Nephron progenitor cell (in vitro differentiated cells): ENCODE data around the gene DCTN1.
"Not testable (repeated sequence)": the region's sequence is repeated elsewhere in the genome, so short reads cannot be mapped to it uniquely, and the experiment has no call there.

Experiments used
- DNase-seq: peaks from one replicate; pipeline ENCODE4 v3.0.0; 2021
- H3K27ac Mint-ChIP-seq: 2 replicates; pipeline ENCODE4 v1.8.0; 2021; ENCODE audit warnings: mild to moderate bottlenecking, moderate library complexity, mixed read lengths
- H3K27me3 Mint-ChIP-seq: 2 replicates; pipeline ENCODE4 v1.8.0; 2021; ENCODE audit warnings: mild to moderate bottlenecking, low read depth, mixed read lengths; ENCODE audit not compliant: poor library complexity
- H3K36me3 Mint-ChIP-seq: 2 replicates; pipeline ENCODE4 v1.8.0; 2021; ENCODE audit warnings: low read depth, mixed read lengths
- H3K4me1 Mint-ChIP-seq: 2 replicates; pipeline ENCODE4 v1.8.0; 2021; ENCODE audit warnings: mixed read lengths
- H3K4me3 Mint-ChIP-seq: 2 replicates; pipeline ENCODE4 v1.8.0; 2021; ENCODE audit warnings: mild to moderate bottlenecking, moderate library complexity, mixed read lengths
- H3K9me3 Mint-ChIP-seq: 2 replicates; pipeline ENCODE4 v1.8.0; 2021; ENCODE audit warnings: mild to moderate bottlenecking, moderate library complexity, mixed read lengths
- TF ChIP-seq, protein P1 (sequence below): fragments of 200-600 bp; sonication (generic); IDR thresholded peaks from 2 replicates; pipeline ENCODE4 v1.5.0; 2021; ENCODE audit warnings: antibody characterized with exemption

Gene DCTN1

DNA sequence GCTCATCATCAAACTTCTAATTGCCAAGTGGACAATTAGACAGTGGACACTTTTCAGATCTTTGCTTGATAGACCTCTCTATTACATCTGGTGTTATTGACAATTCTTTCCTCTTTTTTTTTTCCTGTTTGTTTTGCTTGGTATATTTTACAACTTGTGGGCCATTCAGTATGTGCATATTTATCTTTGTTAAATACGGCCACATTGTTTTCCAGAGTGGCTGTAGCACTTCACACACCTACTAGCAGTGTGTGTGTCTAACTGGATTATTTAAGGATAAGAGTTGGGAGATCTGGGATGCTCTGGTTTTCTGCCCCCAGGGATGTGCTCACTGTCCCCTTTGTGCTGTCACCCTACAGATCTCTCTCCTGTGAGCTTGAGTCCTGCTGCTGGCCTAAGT lies 32.8 kb downstream of the DCTN1 start:
- TF ChIP-seq, protein P1, sequence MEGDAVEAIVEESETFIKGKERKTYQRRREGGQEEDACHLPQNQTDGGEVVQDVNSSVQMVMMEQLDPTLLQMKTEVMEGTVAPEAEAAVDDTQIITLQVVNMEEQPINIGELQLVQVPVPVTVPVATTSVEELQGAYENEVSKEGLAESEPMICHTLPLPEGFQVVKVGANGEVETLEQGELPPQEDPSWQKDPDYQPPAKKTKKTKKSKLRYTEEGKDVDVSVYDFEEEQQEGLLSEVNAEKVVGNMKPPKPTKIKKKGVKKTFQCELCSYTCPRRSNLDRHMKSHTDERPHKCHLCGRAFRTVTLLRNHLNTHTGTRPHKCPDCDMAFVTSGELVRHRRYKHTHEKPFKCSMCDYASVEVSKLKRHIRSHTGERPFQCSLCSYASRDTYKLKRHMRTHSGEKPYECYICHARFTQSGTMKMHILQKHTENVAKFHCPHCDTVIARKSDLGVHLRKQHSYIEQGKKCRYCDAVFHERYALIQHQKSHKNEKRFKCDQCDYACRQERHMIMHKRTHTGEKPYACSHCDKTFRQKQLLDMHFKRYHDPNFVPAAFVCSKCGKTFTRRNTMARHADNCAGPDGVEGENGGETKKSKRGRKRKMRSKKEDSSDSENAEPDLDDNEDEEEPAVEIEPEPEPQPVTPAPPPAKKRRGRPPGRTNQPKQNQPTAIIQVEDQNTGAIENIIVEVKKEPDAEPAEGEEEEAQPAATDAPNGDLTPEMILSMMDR, result no peak
- H3K9me3 Mint-ChIP-seq, result no peaks in the 10 kb centered on the region
- no peak for DNase-seq
- H3K4me1 Mint-ChIP-seq, result no peaks in the 10 kb centered on the region
- peaks cover 14% of the 10 kb centered on the region for H3K27me3 Mint-ChIP-seq
- no peak overlapping the region for H3K4me3 Mint-ChIP-seq
- H3K27ac Mint-ChIP-seq, result no peak overlapping the region
- no peaks in the 10 kb centered on the region for H3K36me3 Mint-ChIP-seq

DNA sequence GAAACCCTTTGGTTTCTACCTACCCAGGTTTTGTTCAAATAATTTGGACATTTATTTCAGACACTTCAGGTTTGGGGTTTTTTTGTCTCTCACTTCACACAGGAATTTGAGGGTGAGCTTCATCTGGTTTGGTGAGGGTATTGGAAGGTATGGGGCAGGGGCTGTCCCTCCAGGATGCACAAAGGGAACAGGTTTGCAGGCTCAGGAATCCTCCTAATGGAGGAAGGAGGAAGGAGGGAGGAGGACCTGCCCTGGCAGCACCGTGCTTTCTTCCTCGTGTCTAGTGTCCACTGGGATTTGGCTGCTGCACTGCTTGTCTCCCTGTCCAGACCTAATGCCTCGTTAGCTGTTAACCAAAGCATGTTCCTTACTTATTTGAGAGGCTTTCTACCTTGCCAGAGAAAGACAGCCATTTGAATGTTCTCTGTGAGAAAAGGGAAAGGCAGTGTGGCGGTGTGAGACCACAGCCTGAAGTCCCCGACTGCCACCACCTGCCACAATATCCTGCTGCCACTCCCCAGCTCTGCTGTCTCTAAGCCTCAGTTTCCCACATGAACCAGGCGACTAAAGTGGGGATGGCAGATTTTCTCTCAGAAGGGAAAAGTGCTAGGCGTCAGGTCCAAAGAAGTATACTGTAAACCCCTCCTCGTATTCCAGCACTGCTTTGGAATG lies 34.7 kb downstream of the DCTN1 start:
- no peaks in the 10 kb centered on the region for H3K9me3 Mint-ChIP-seq
- no peaks in the 10 kb centered on the region for H3K4me1 Mint-ChIP-seq
- H3K4me3 Mint-ChIP-seq, result no peak overlapping the region
- DNase-seq, result no peak
- TF ChIP-seq, protein P1, result no peak
- peaks cover 19% of the 10 kb centered on the region for H3K27me3 Mint-ChIP-seq
- H3K36me3 Mint-ChIP-seq, result no peaks in the 10 kb centered on the region
- no peak overlapping the region for H3K27ac Mint-ChIP-seq

DNA sequence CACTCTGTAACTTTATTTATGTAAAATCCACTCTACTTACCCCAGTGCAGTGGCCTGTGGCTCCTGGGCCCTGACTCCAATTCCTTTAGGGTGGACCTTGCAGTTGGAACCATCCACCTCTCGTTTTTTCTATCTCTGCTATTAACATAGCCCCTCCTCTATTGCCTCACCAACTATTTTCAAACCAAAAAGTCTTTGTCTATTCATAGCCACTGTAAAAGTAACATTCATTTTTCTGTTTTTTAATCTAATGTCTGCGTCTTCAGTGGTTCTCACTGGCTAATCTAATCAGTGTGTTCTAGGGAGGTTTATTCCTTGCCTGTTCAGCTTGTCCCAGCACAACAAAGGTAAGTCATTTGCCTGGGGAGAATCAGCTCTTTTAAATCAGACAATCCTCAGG lies 36.8 kb downstream of the DCTN1 start, which contains the start of gene SLC4A5:
TSS of gene SLC4A5 (minus strand) at position 101 of the 400 bp plus-strand sequence. CDS start 28,393 bp downstream, outside the sequence.
- DNase-seq, result no peak
- H3K4me3 Mint-ChIP-seq, result no peak within 1 kb of the TSS

DNA sequence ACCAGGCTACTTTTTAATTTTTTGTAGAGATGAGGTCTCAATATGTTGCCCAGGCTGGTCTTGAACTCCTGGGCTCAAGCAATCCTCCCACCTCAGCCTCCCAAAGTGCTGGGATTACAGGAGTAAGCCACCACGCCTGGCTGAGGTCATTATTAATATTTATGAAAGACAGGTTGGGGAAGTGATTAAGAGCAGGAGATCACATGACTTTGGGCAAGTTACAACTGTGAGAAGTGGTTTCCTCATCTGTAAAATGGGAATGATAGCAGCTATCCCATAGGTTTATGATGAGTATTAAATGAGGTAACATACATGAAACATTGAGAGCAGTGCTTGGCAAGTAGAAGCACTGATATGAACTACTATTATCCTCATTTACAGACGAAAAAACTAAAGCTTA lies 43.9 kb downstream of the DCTN1 start:
- not testable (repeated sequence) for H3K9me3 Mint-ChIP-seq, H3K27ac Mint-ChIP-seq

More for the DNA sequence above, 36.8 kb downstream of the DCTN1 start, which contains the start of gene SLC4A5:
- Mint-ChIP-seq H3K4me1 (no peaks in the 10 kb centered on the region), H3K27me3 (peaks cover 23% of the 10 kb centered on the region), H3K27ac (no peak within 1 kb of the TSS), H3K36me3 (no peaks in the 10 kb centered on the region), H3K9me3 (no peaks in the 10 kb centered on the region)
- TF ChIP-seq, protein P1, result no peak

DNA sequence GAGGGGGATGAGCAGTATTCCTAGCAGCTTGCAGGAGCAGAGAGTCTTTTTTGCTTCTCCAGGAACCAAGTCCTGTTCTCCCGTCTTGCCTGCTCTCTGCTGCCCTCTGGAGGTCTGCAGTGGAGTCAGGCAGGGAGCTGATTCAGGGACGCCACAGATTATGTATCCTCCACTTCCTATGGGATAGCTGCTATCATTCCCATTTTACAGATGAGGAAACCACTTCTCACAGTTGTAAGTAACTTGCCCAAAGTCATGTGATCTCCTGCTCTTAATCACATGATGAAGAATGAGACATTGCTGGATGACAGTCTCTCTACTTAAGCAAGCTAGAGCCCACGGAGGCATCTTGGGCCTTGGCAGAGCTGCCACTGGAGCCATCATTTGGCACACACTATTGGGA lies 45.2 kb downstream of the DCTN1 start:
- Mint-ChIP-seq H3K4me1 (no peaks in the 10 kb centered on the region), H3K27ac (no peak overlapping the region), H3K36me3 (no peaks in the 10 kb centered on the region), H3K4me3 (no peak overlapping the region), H3K27me3 (peaks cover 3% of the 10 kb centered on the region), H3K9me3 (no peaks in the 10 kb centered on the region)
- peak; percentile 85 for DNase-seq
- TF ChIP-seq, protein P1, result peak; percentile 97

More for the DNA sequence above, 43.9 kb downstream of the DCTN1 start:
- not testable (repeated sequence) for H3K27me3 Mint-ChIP-seq, DNase-seq, H3K36me3 Mint-ChIP-seq, H3K4me3 Mint-ChIP-seq, H3K4me1 Mint-ChIP-seq

DNA sequence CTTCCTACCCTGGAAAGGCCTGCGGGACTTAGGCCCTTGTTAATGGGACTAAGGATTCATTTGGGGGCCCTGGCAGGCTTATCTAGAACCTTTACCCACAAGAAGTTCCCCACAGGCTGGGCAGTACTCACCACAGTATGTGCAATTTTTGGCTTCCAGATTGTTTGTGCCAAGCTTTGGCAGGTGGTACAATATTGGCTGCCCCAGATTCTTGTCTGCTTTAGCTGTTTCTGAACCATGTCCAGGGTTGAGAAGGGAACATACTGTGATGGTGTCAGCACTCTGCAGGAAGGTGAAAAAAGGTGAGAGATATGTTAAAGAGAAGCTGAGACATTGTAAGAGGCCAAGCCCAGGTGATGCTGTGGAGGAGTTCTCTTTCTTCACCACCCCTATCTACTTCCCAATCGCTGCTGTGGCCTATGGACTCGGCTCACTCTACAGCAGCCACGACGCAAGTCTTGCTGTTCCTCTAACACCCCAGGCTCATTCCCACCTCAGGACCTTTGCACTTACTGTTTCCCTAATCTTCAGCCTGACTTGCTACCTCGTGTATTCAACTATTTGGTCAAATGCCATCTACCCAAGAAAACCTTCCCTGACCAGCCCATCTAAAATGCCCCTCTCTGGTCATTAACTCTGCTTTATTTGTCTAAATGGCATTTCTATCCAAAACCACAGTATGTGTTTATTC lies 46.1 kb downstream of the DCTN1 start:
- Mint-ChIP-seq H3K36me3 (no peaks in the 10 kb centered on the region), H3K27ac (no peak overlapping the region), H3K27me3 (peaks cover 3% of the 10 kb centered on the region), H3K4me1 (no peaks in the 10 kb centered on the region), H3K4me3 (no peak overlapping the region), H3K9me3 (no peaks in the 10 kb centered on the region)
- TF ChIP-seq, protein P1, result no peak
- DNase-seq, result no peak
